Measurements from ENCODE around the gene VAV2.
"Not testable (repeated sequence)": the region's sequence is repeated elsewhere in the genome, so short reads cannot be mapped to it uniquely, and the experiment has no call there.

VAV2 gene

DNA sequence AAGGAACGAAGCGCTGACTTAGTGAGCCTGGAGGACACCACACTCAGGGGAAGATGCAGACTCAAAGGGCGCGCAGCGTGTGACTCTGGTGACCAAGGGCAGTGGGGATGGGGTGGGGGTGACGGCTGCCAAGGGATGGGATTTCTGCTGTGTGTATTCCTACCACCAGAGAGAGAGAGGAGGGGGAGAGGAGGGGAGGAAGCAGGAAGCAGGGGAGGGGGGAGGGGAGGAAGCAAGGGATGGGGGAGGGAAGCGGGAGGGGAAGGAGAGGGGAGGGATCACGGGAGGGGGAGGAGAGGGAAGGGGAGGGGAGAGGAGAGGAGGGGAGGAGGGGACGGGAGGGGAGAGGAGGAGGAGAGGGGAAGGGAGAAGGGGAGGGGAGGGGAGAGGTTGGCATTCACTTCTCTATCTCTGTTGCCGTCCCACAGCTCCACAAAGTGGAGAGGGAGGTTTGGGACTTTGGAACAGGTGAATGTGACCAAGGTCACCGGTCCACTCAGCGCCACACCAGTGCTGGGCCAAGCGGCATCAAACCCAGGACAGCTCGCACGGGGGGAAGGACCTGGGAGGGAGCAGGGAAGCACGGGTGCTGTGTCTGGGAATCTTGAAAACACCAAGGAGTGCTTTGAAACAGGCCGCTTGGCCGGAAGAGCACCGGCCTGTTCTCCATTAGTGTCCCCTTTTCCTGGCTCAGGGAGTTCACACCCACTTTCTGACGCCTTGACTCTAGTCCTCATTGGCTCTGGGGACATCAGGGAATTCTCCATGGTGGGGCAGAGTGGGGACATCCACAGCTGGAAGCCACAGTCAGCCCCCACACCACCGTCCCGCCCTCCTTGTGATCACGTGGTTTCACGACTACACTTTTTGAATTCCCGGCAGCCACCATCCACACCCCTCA, 77.4 kb downstream of the VAV2 start:
- no peak for DNase-seq

- DNase-seq, result no peak
These were observed 78.4 kb downstream of the VAV2 start for GRCh38 chr9:133913571-133914369.

DNA sequence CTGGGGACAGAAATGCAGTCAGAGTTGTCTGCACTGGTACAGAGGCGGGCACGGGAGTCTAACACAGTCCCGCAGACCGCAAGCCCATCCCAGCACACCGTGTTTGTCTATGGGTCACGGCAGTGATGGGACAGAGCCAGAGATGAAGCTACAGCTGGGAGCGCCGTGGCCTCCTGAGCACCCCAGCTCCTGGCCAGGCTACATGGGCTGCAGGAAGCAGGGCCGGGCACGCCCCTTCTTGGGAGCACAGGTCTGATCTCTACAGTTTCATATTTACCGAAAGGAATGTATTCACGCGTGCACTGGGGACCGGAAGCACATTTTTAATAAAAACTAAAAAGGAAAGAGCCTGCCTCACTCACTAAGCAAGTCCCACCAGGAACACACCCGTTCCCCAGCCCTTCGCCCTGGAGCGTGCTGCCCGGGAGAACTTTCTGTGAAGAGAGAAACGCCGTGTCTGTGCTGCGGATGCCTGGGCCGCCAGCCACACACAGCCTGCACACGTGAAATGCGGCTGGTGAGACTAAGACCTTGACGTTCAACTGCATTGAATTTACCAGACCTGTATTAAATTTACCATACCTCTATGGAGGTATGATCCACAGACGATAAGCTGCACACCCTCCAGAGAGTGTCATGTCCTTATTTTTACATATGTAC, 81.1 kb downstream of the VAV2 start:
- DNase-seq, result no peak

DNA sequence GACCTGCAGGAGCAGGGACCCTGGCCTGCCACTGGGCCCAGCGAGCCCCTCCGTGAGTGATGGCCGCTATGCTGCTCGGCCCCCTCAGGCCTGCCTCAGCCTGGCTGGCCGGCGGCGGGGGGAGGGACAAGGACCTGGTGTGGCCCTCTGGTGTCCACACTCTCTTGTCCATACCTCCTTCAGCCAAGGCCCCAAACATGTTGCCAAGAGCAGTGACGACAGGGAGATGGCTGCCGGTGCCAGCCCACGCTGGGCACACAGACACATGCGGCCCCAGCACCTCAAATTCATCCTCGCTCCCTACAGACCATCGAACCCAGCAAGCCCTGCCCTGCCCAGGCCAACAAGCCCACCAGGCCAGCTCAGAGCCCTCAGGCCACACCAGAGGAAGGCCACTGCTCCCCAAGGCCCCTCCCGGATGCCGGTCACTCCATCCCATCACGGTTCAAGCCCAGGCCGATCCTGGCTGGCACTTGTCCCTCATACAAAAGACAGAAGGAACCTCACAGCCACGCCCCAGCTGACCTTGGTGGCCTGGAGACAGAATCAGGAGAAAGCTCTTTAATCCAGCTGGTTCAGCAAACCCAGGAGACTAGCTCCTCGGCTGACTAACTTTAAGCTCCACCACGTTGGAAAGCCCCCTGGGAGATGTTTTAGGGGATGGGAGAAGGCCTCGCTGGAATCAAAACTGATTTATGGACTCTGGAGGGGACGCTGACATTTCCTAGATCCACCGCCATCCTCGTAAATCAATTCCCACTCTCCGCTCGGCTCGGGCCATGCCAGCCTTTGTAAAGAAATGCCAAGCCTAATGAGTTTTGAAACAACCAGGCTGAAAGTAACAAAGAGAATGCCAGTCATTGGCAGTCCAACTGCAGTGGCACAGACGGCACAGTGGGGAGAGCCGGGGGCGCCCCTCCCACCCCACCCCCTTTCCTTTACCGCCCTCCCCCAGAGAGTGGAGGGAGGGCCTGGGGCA, 84.9 kb downstream of the VAV2 start:
- DNase-seq, result no peak

DNA sequence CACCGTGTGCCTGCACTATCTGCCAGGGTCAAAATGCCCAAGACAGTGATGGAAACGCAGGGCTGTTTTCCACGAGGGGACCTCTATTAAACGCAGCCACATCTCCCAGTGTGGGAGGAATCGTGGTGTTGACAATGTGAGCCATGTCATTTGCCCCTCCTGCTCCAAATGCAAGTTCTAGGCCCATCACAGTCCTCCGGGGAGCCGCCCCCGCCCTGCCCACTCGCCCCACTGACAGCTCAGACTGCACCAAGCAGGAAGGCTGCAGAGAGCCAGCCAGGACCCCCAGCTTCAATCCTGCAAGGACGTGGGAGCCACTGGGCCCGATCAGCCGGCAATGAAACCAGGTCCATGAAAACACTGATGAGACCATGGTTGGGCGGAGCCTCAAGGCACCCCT, 85.9 kb downstream of the VAV2 start:
- DNase-seq, result no peak

- DNase-seq, result no peak
These were observed 86.6 kb downstream of the VAV2 start for GRCh38 chr9:133905493-133905892.

DNA sequence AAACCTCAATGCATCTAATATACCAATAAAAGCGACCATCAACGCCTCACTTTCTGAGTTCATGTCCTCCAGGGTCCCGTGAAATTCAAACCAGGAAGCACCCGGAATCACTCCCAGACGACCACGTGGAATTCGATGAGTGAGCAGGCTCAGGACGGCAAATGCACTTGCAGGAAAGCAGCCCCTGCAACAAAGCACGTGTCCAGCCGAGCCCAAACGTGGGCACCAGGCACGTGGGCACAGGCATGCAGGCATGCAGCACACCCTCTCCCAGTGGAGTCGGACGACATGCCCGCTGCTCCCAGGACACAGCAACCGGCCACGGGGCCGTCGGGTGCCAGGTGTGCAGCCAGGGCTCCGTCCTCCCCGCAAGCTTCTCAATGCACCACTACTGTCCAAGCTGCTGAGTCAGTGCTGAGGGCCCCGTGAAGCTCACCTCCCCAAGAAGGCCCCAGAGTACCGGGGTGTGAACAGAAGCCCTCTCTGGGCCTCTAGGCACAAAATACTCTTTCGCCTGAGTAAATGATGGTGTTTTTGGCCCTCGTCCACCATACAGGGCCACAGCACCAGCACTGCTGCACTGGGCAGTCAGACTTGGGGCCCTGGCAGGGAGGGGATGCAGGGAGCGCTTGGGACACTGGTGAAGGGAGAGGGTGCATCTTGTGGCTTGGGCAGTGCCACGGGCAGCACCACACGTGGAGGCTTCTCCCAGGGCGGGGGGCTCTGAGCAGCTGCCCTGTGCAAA, 87.6 kb downstream of the VAV2 start:
- DNase-seq, result no peak

GRCh38 chr9:133901184-133901835, 90.8 kb downstream of the VAV2 start:
- DNase-seq, result no peak

DNA sequence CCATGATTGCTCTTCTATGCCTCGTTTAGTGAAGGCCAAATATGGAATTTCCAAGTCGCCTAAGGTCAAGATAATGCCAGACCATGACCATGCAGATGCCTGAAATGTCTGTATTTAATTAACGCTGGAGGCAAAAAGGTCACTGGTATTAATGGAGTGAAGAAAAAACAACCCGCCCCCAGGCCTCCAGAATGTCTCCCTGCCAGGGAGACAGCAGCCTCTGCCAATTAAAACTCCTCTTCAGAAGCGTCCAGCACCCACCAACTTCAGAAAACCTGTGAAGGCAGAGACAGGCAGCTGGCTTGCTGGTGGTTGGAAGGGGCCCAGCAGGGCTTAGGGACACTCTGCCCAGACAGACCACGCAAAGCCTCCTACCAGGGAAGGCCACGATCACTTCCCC, 94.4 kb downstream of the VAV2 start:
- DNase-seq, result peak; percentile 8

DNA sequence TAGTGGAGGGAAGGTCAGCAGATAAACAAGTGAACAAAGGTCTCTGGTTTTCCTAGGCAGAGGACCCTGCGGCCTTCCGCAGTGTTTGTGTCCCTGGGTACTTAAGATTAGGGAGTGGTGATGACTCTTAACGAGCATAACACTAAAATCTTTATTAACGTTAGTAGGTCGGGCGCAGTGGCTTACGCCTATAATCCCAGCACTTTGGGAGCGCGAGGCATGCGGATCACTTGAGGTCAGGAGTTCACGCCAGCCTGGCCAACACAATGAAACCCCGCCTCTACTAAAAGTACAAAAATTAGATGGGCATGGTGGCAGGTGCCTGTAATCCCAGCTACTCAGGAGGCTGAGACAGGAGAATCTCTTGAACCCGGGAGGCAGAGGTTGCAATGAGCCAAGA, 96.1 kb downstream of the VAV2 start:
- DNase-seq, result not testable (repeated sequence)

GRCh38 chr9:133895335-133895734, 96.8 kb downstream of the VAV2 start:
- DNase-seq, result no peak

DNA sequence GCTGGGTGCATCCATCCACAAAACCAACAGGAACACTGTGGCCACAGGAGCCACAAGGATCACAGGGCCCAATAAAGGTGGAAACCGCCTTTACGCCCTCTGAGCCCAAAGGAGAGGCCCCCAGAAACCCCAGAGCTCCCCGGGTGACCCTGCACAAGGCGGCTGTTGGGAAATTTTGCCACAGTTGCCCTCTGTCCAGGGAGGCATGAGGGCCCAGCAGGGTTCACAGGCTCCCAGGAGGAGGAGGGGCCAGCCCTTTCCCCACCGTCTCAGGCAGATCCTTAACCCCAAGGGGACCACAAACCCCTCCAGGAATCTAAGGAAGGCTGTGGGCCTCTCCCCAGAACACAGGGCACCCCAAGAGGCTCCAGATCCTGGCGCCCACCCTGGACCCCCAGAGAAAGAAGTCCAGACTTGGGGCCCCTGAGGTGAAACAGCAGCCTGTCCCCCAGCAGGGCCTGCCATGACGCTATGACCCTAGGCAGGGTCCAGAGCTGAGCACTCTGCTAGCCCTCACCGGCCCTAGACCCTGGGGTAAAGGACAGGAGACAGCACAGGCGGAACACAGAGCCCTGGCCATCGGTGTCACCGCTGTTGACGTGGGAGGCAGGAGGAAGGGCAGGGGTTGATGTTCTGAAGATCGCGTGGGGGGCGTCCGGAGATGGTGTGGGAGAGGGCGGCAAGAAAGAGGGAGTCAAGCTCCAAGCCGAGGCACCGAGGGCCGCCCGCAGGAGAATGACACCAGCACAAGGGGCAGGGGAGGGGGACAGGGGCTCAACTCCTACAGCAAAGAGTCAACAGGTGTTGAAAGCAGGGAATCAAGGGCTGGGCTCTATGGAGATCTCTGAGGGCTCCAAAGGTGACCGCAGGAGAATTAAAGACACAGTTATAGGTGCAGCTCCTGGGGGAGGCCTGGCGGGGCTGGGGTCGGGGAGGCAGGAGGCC, 97.5 kb downstream of the VAV2 start:
- no peak for DNase-seq

- no peak for DNase-seq
These were observed 98.7 kb downstream of the VAV2 start for GRCh38 chr9:133893191-133893994.

DNA sequence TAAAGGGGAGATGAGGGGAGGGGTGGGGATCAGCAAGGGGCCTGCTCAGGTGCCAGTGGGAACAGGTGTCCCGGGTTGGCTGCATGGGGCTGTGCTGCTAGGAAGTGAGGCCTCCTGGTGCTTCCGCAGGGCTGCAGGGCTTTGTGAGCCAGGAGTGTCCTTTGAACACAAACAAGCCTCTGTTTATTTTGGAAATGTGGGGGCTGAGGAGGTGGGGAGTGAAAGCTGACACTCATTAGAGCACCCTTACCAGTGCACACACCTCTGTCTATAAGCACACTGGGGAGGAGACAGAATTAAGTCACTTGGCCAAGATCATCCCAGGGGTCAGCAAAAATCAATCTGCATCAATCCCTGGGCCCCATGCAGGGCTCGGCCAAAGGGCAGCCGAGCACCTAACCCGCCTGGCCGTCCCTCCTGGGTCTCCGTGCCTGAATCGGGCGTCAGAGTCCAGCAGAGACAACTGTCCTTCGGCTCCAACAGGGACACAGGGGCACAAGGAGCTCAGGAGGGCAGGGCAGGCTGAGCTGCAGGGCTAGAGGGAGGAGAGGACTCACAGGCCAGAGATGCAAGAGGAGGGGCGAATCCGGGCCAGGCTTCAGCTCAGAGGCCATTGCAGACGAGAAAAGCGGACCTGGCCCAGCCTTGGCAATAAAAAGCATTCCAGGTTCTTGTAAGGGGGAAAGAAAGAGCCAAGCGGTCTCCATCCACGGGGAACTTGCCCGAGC, 99.8 kb downstream of the VAV2 start:
- DNase-seq, result peak; percentile 91

DNA sequence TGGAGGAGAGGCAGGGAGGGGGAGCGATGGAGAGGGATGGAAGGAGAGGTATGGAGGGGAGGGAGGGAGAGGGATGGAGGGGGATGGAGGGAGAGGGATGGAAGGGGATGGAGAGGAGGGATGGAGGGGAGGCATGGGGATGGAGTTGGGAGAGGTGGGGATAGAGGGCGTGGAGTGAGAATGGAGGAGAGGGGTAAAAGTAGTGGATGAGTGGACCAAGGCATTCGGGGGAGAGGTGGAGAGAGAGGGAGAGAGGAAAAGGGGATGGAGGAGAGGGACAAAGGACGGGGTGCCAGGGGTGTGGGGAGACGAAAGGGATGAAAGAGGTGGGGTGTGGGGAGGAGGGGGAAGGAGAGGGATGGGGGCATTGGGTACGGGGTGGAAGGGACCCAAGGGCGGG, 100.4 kb downstream of the VAV2 start:
- no peak for DNase-seq

- DNase-seq, result no peak
These were observed 101.5 kb downstream of the VAV2 start for GRCh38 chr9:133890583-133890982.

DNA sequence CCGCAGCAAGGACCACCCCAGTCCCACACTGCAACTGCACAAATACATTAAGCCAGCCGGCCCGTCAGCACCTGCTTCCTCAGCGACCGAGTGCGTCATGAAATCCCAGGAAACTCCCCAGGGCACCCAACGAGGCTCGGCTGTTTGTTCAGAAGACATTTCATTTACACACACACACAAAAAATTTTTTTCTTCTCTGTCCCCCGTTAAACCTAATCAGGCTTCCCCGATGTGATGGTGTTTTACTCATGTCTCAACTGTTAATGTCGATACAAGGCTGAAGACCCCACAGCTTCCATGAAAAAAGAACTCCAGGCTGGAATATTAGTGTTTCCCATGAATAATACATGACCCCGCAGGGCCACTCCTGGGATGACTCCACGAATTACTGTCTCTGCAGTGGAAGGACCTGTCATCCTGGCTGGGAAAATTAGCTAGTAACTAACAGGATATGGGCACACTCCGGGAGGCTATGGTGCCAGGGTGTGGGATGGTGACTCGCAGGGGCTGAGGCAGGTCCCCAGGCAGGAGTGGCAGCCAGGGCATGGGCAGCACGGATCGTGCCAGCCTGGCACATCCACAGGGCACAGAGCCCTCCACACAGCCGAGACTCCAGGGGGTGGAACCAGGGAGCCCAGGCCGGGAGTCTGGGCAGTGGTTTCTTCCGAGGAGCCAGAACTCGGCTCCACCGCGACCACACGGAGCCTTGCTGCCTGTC, 102.4 kb downstream of the VAV2 start:
- peak; percentile 78 for DNase-seq
